Panc1 (cell line): ENCODE measurements around the gene VWA8. TPM values are rescaled to one million over a fixed set of nuclear protein-coding genes. Genes with fewer than 3 reads are reported as not detected.

ENCODE experiments used
- ATAC-seq: fragments of 200-7000 bp; cut with Tn5 transposase; 2 replicates; pipeline ENCODE4 v1.9.1; 2020; ENCODE audit warnings: mild to moderate bottlenecking, moderate library complexity
- BruUV-seq: library from RNA; stranded (reverse); fragments of 400-500 nt; replicated peaks from 2 replicates; lab custom pipeline; 2021; lab: Mats Ljungman, UMichigan
- CTCF ChIA-PET: fragments of 300-600 bp; sonication (Branson Sonifier 250); formaldehyde crosslinking; loops from one replicate; lab custom pipeline; 2022; ENCODE audit warnings: antibody characterized with exemption; lab: Charles Lee
- POLR2A ChIA-PET: fragments of 300-600 bp; sonication (Branson Sonifier 250); formaldehyde crosslinking; loops from one replicate; lab custom pipeline; 2022; ENCODE audit warnings: antibody characterized with exemption; lab: Charles Lee
- DNase-seq: peaks from one replicate; pipeline ENCODE4 v3.0.0-alpha.2; 2010; ENCODE audit warnings: low read depth, low spot score
- H3K27ac ChIP-seq: 2 replicates; pipeline ENCODE4 v1.5.1; 2011; ENCODE audit warnings: mild to moderate bottlenecking, low read length, inconsistent platforms
- H3K27me3 ChIP-seq: fragments of 200-500 bp; sonication (Bioruptor generic); 2 replicates; pipeline ENCODE4 v1.6.0; 2014; ENCODE audit warnings: low read length, inconsistent platforms; ENCODE audit not compliant: control insufficient read depth, insufficient read depth
- H3K36me3 ChIP-seq: fragments of 200-500 bp; sonication (Bioruptor generic); 2 replicates; pipeline ENCODE4 v1.5.1; 2014; ENCODE audit warnings: inconsistent platforms, mild to moderate bottlenecking, low read length, moderate library complexity; ENCODE audit not compliant: control insufficient read depth, insufficient read depth
- H3K4me1 ChIP-seq: 2 replicates; pipeline ENCODE4 v1.5.1; 2011; ENCODE audit warnings: inconsistent platforms, mild to moderate bottlenecking, low read length, moderate library complexity; ENCODE audit not compliant: control insufficient read depth, insufficient read depth
- H3K4me3 ChIP-seq, 2 experiments: 2 replicates each; pipeline ENCODE4 v1.5.1; 2011 to 2012; ENCODE audit warnings: low read depth in 2 of 2, low read length in 2 of 2, mild to moderate bottlenecking in 2 of 2, inconsistent platforms in 1 of 2, moderate library complexity in 1 of 2
- H3K9me3 ChIP-seq: fragments of 200-500 bp; sonication (Bioruptor generic); 2 replicates; pipeline ENCODE4 v1.5.1; 2014; ENCODE audit warnings: low read depth, mild to moderate bottlenecking, inconsistent platforms, low read length, moderate library complexity; ENCODE audit not compliant: control insufficient read depth, insufficient read depth
- CTCF ChIP-seq: fragments of 450-650 bp; IDR thresholded peaks from 2 replicates; pipeline ENCODE4 v1.5.1; 2017; ENCODE audit warnings: mild to moderate bottlenecking
- POLR2AphosphoS5 ChIP-seq: IDR thresholded peaks from 2 replicates; pipeline ENCODE4 v1.6.1; 2012; ENCODE audit warnings: mild to moderate bottlenecking, low read depth, low read length, moderate library complexity
- REST ChIP-seq, 2 experiments: IDR thresholded peaks; 2 replicates each; pipeline ENCODE4 v1.6.1; 2011 to 2012; ENCODE audit warnings: low read depth in 2 of 2, control low read depth in 1 of 2, low read length in 1 of 2, mild to moderate bottlenecking in 1 of 2, moderate library complexity in 1 of 2; ENCODE audit not compliant: insufficient read depth in 1 of 2
- SIN3A ChIP-seq: IDR thresholded peaks from 2 replicates; pipeline ENCODE4 v1.6.1; 2012; ENCODE audit warnings: low read depth, mild to moderate bottlenecking, low read length, moderate library complexity, borderline replicate concordance; ENCODE audit not compliant: insufficient read depth
- TCF7L2 ChIP-seq: IDR thresholded peaks from 2 replicates; pipeline ENCODE4 v1.6.1; 2011; ENCODE audit warnings: mild to moderate bottlenecking, low read depth, low read length, inconsistent platforms
- in situ Hi-C: cut with HindIII; loops from 2 replicates; pipeline ENCODE4 v1.10.0; 2016; ENCODE audit warnings: low sequenced_read_pairs, low pct_unique_long_range_greater_than_20kb
- intact Hi-C: fragments of 100-400 bp; cut with micrococcal nuclease; formaldehyde crosslinking; loops from one replicate; pipeline ENCODE4 v1.10.0; 2022; ENCODE audit not compliant: unreplicated experiment
- total RNA-seq: library from RNA; stranded (reverse); gene quantifications from one replicate; pipeline ENCODE4 v1.2.1, GENCODE V29; 2021; ENCODE audit not compliant: unreplicated experiment

The VWA8 gene
- total RNA-seq, 1 experiment from 2014 or later = 11.2 TPM

- TF ChIP-seq POLR2AphosphoS5 (no peak), SIN3A (no peak), REST (IDR thresholded peaks at IDR 0.05; ENCODE audit: insufficient read depth in 1 of 2, low read depth in 2 of 2, low read length in 1 of 2) (no peak), TCF7L2 (no peak), CTCF (no peak)
- ATAC-seq = 0 out of 2 replicates have a peak, but pooled peaks have one; percentile 45
- Histone ChIP-seq H3K36me3 (no peaks in the 10 kb centered on the region; the same call in 1 of the 2 replicates), H3K27ac (no peak overlapping the region), H3K4me1 (peaks cover 3% of the 10 kb centered on the region; the same call in 1 of the 2 replicates), H3K9me3 (no peaks in the 10 kb centered on the region), H3K4me3 (no peak overlapping the region), H3K27me3 (no peaks in the 10 kb centered on the region)
- ChIA-PET POLR2A (no interaction called here), CTCF (no interaction called here)
- in situ Hi-C loops (no loop called here), intact Hi-C loops (no loop called here)
- DNase-seq = no peak
- no TSS peak for BruUV-seq
Observed at GRCh38 chr13:41919031-41919740, 41.7 kb downstream of the VWA8 start.

- Histone ChIP-seq H3K4me3 (no peak overlapping the region), H3K4me1 (peaks cover 3% of the 10 kb centered on the region; the same call in 1 of the 2 replicates), H3K27me3 (no peaks in the 10 kb centered on the region), H3K36me3 (no peaks in the 10 kb centered on the region; the same call in 1 of the 2 replicates), H3K27ac (no peak overlapping the region; the same call in 1 of the 2 replicates), H3K9me3 (no peaks in the 10 kb centered on the region)
- in situ Hi-C loops = no loop called here
- intact Hi-C loops = no loop called here
- ATAC-seq = no peak
- DNase-seq = no peak
- ChIA-PET POLR2A (no interaction called here), CTCF (no interaction called here)
- BruUV-seq = no TSS peak
- TF ChIP-seq POLR2AphosphoS5 (no peak), REST (IDR thresholded peaks at IDR 0.05; ENCODE audit: insufficient read depth in 1 of 2, low read depth in 2 of 2, low read length in 1 of 2) (no peak), SIN3A (no peak), CTCF (no peak), TCF7L2 (no peak)
Observed at GRCh38 chr13:41917641-41918040, 43.3 kb downstream of the VWA8 start.
